ENCODE measurements around the gene CD40. TPM values are rescaled to one million over a fixed set of nuclear protein-coding genes. Genes with fewer than 3 reads are reported as not detected.

CD40 gene
- total and polyA plus RNA-seq, 2 of the 8 experiments (the other 6 are each of a cell fraction or from before 2014, with no cell fraction given), result 14.5 to 18.8 TPM

- Histone ChIP-seq H3K18ac (ENCODE audit: extremely low read depth, low read length) (no peak overlapping the region), H2BK20ac (ENCODE audit: low read length) (no peak overlapping the region), H3K79me1 (ENCODE audit: low read depth, low read length) (peaks cover 5% of the 10 kb centered on the region; the same call in 1 of the 2 replicates), H3K4me1 (replicated peaks in 1 of 4; ENCODE audit: control insufficient read depth in 3 of 4, insufficient read depth in 4 of 4, low read length in 3 of 4) (peaks cover 0 to 6% (median 2%) of the 10 kb centered on the region in 4 experiments; a peak in 4 of 7 replicates), H3K4ac (replicated peaks; ENCODE audit: insufficient read length, low read depth, low read length) (no peak overlapping the region), H3K27ac (ENCODE audit: low read depth, low read length) (no peak overlapping the region), H3K9me3 (ENCODE audit: insufficient read depth in 2 of 2, low read depth in 1 of 2, low read length in 1 of 2) (no peaks in the 10 kb centered on the region), H4K5ac (ENCODE audit: insufficient read length, low read depth, low read length) (no peak overlapping the region), H3K9ac (replicated peaks in 1 of 4; ENCODE audit: extremely low read depth in 1 of 4, low read depth in 3 of 4, low read length in 3 of 4) (no peak overlapping the region), H2BK120ac (replicated peaks; ENCODE audit: low read depth, low read length) (no peak overlapping the region), H2AK5ac (ENCODE audit: low read depth, low read length) (no peak overlapping the region), H2BK12ac (ENCODE audit: low read depth, low read length) (no peak overlapping the region), H4K8ac (ENCODE audit: extremely low read depth, insufficient read depth, low read length) (no peak overlapping the region), H4K20me1 (replicated peaks in 1 of 2; ENCODE audit: control insufficient read depth in 1 of 2, insufficient read depth in 2 of 2, low read length in 2 of 2) (peaks cover 13 to 16% of the 10 kb centered on the region in 2 experiments), H3K27me3 (replicated peaks in 1 of 4; ENCODE audit: control insufficient read depth in 3 of 4, extremely low read depth in 1 of 4, insufficient read depth in 3 of 4, low read length in 3 of 4) (no peaks in the 10 kb centered on the region), H3K23ac (ENCODE audit: insufficient read length) (no peak overlapping the region), H3K23me2 (ENCODE audit: low read depth, low read length) (no peaks in the 10 kb centered on the region; the same call in 1 of the 2 replicates), H3K79me2 (ENCODE audit: control insufficient read depth in 1 of 2, insufficient read depth in 2 of 2, low read length in 2 of 2) (peaks cover 17 to 70% of the 10 kb centered on the region in 2 experiments), H3K4me2 (ENCODE audit: insufficient read depth in 1 of 2, low read depth in 2 of 2, low read length in 2 of 2) (no peak overlapping the region), H2BK5ac (ENCODE audit: low read depth, low read length) (no peak overlapping the region), H2AFZ (ENCODE audit: low read length) (no peak overlapping the region), H3K14ac (ENCODE audit: insufficient read length) (no peak overlapping the region), H2BK15ac (ENCODE audit: low read length) (no peak overlapping the region), H3K36me3 (ENCODE audit: control insufficient read depth in 2 of 4, insufficient read depth in 4 of 4, low read length in 3 of 4) (no peaks in the 10 kb centered on the region), H4K91ac (replicated peaks; ENCODE audit: insufficient read length, low read length) (no peak overlapping the region), H3K56ac (replicated peaks; ENCODE audit: insufficient read length, low read depth, low read length) (no peak overlapping the region), H3K4me3 (ENCODE audit: extremely low read depth in 1 of 4, insufficient read depth in 2 of 4, low read depth in 3 of 4, low read length in 4 of 4) (no peak overlapping the region)
- 89% methylated on average over 8 of the region's 8 CpGs; no CpG with 5 or more reads in 1 of the 2 experiments for WGBS, 2 experiments (ENCODE audit: extremely low coverage in 1 of 2, insufficient coverage in 1 of 2, insufficient read length in 1 of 2, insufficient replicate concordance in 2 of 2, low coverage in 1 of 2, low lambda C conversion rate in 2 of 2, missing lambda C conversion rate in 1 of 2)
- ChIA-PET POLR2A (ENCODE audit: partially characterized antibody) (interaction anchor here (1.0 to 3.0 kb wide), 6 partner anchors 8 to 59 kb away, joined by 3 to 32 read pairs (median 8); no protein-coding TSS in a partner anchor), CTCF (ENCODE audit: partially characterized antibody) (interaction anchor here (0.7 to 2.4 kb wide), 3 partner anchors 10 to 637 kb away, joined by 3 to 10 read pairs (median 5); no protein-coding TSS in a partner anchor)
- DNase-seq (ENCODE audit: low read depth in 1 of 2, low spot score in 2 of 2), result no peak
- no peak for FAIRE-seq
- no peak for TF ChIP-seq FOSL1 (IDR thresholded peaks at IDR 0.05; ENCODE audit: insufficient read depth, low read depth, low read length)
- TF ChIP-seq PHF8 (conservative IDR thresholded peaks at IDR 0.05; ENCODE audit: low read depth, low read length), result no peak
- TF ChIP-seq BCL11A (IDR thresholded peaks at IDR 0.05; ENCODE audit: low read depth in 2 of 2, low read length in 2 of 2), result no peak
- TF ChIP-seq KDM1A (IDR thresholded peaks at IDR 0.05; ENCODE audit: borderline replicate concordance, low read length), result no peak
- no peak for TF ChIP-seq CTBP2 (IDR thresholded peaks at IDR 0.05; ENCODE audit: borderline replicate concordance, insufficient read depth, insufficient read length, low read length)
- TF ChIP-seq YY1 (IDR thresholded peaks at IDR 0.05; ENCODE audit: low read depth, low read length), result no peak
- TF ChIP-seq GTF2F1 (IDR thresholded peaks at IDR 0.05; ENCODE audit: borderline replicate concordance, low read depth, low read length), result no peak
- no peak for TF ChIP-seq MAFK (IDR thresholded peaks at IDR 0.05; ENCODE audit: low read depth, low read length)
- no peak for TF ChIP-seq EP300 (IDR thresholded peaks at IDR 0.05; ENCODE audit: borderline replicate concordance in 1 of 2, low read depth in 2 of 2, low read length in 2 of 2)
- TF ChIP-seq RNF2 (IDR thresholded peaks at IDR 0.05; ENCODE audit: borderline replicate concordance, low read depth, low read length, missing control alignments, poor library complexity, severe bottlenecking), result no peak
- no peak for TF ChIP-seq HDAC6 (IDR thresholded peaks at IDR 0.05; ENCODE audit: low read depth, low read length)
- no peak for TF ChIP-seq ZNF274 (IDR thresholded peaks at IDR 0.05; ENCODE audit: borderline replicate concordance, extremely low read depth, low read length)
- TF ChIP-seq SUZ12 (IDR thresholded peaks at IDR 0.05; ENCODE audit: low read length), result no peak
Measured at GRCh38 chr20:46087161-46087560, 31.0 kb upstream of the CD40 start.

Measured in H1 (cell line).